HCT116 (cell line): ENCODE data around the gene MAU2.

Source experiments
- TCF7L2 ChIP-seq: IDR thresholded peaks from 2 replicates; pipeline ENCODE4 v1.7.0; 2011; ENCODE audit warnings: borderline replicate concordance, inconsistent platforms; ENCODE audit not compliant: insufficient read depth, insufficient read length; ENCODE audit errors: extremely low read depth
- YY1 ChIP-seq: IDR thresholded peaks from 2 replicates; pipeline ENCODE4 v1.6.1; 2011; ENCODE audit warnings: low read length, low read depth, moderate library complexity, mild to moderate bottlenecking; ENCODE audit not compliant: insufficient replicate concordance; ENCODE audit errors: extremely low read depth
- ZNF274 ChIP-seq: fragments of 200-500 bp; sonication (Bioruptor generic); IDR thresholded peaks from 2 replicates; pipeline ENCODE4 v1.6.1; 2014; ENCODE audit warnings: mild to moderate bottlenecking, low read depth, low read length, inconsistent platforms
- TF ChIP-seq, protein P1 (sequence below), 3 experiments: fragments of 200-600 bp in 1 of 3; sonication (generic) in 1 of 3; IDR thresholded peaks in 2 of 3; conservative IDR thresholded peaks in 1 of 3; 2 replicates each; pipeline ENCODE4 v1.5.1; 2012 to 2017; ENCODE audit warnings: low read depth in 2 of 3, low read length in 2 of 3, antibody characterized with exemption in 1 of 3, borderline replicate concordance in 1 of 3, control low read depth in 1 of 3, mild to moderate bottlenecking in 1 of 3, mixed read lengths in 1 of 3, mixed run types in 1 of 3, moderate library complexity in 1 of 3; ENCODE audit not compliant: insufficient read depth in 1 of 3
- TF ChIP-seq, protein P2 (sequence below): IDR thresholded peaks from 2 replicates; pipeline ENCODE4 v1.6.1; 2012

DNA sequence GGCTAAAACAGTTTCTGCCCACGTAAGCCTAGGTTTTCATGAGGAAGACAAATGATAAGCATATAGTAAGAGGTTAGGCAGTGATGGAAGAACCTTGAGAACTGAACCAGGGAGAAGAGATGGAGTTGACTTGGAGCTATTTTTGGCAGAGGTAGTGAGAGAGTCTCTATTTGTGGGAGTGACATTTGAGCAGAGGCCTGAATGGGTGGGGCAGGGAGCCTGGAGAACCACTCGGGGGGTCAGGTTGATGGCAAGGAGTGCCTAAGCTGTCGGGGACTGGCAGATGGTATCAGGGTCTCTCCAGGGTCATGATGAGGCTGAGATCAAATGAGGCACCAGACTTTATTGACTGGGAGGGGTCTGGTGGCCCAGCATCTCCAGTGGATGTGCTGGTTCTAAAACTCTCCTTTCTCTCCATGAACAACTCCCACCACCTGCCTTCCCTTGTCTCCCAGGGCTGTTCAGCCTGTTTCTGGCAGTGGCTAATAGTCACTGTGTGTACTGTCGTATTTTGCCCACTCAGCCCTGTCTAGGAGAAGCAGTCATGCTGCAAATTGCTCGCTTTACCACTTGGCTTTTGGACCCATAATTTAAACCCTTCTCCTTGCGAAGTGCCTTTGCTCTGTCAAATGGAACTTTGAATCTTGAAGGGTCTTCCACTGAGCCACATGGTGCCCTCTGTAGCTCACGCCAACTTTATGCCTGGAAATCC, 3.6 kb downstream of the MAU2 start:
- TF ChIP-seq TCF7L2: no peak
- TF ChIP-seq, protein P1, sequence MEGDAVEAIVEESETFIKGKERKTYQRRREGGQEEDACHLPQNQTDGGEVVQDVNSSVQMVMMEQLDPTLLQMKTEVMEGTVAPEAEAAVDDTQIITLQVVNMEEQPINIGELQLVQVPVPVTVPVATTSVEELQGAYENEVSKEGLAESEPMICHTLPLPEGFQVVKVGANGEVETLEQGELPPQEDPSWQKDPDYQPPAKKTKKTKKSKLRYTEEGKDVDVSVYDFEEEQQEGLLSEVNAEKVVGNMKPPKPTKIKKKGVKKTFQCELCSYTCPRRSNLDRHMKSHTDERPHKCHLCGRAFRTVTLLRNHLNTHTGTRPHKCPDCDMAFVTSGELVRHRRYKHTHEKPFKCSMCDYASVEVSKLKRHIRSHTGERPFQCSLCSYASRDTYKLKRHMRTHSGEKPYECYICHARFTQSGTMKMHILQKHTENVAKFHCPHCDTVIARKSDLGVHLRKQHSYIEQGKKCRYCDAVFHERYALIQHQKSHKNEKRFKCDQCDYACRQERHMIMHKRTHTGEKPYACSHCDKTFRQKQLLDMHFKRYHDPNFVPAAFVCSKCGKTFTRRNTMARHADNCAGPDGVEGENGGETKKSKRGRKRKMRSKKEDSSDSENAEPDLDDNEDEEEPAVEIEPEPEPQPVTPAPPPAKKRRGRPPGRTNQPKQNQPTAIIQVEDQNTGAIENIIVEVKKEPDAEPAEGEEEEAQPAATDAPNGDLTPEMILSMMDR (IDR thresholded peaks at IDR 0.05 in 2 of 3, conservative IDR thresholded peaks at IDR 0.05 in 1 of 3; ENCODE audit: borderline replicate concordance in 1 of 3, insufficient read depth in 1 of 3, low read depth in 2 of 3, low read length in 2 of 3): no peak
- TF ChIP-seq, protein P2, sequence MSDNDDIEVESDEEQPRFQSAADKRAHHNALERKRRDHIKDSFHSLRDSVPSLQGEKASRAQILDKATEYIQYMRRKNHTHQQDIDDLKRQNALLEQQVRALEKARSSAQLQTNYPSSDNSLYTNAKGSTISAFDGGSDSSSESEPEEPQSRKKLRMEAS: no peak
- TF ChIP-seq ZNF274: no peak
- TF ChIP-seq YY1: no peak
